Thoracic aorta (tissue), 2 donors: Measurements from ENCODE around the gene SSR3. TPM values are rescaled to one million over a fixed set of nuclear protein-coding genes. Genes with fewer than 3 reads are reported as not detected.

Experiments
- ATAC-seq: fragments of 150-250 bp; one replicate; pipeline ENCODE4 v1.8.0; 2017; ENCODE audit warnings: low read depth; ENCODE audit not compliant: insufficient number of reproducible peaks, low FRiP score
- DNase-seq: peaks from one replicate; pipeline ENCODE4 v3.0.0-alpha.2; 2020; ENCODE audit warnings: low spot score
- H3K27ac ChIP-seq, 2 donors: fragments of 200-600 bp; sonication (generic); 1 replicate in 1 of 2; 2 replicates in 1 of 2; pipeline ENCODE4 v1.5.1; 2016; ENCODE audit warnings: mild to moderate bottlenecking in 2 of 2, moderate library complexity in 2 of 2
- H3K27me3 ChIP-seq: fragments of 200-600 bp; sonication (generic); replicated peaks from 2 replicates; pipeline ENCODE4 v1.6.0; 2016; ENCODE audit warnings: mild to moderate bottlenecking; ENCODE audit not compliant: insufficient read depth
- H3K36me3 ChIP-seq: fragments of 200-600 bp; sonication (generic); one replicate; pipeline ENCODE4 v1.5.1; 2016
- H3K4me1 ChIP-seq, 2 donors: fragments of 200-600 bp; sonication (generic); 1 replicate in 1 of 2; 2 replicates in 1 of 2; pipeline versions ENCODE4 v1.5.1 to v1.6.0; 2016; ENCODE audit warnings: low read depth in 2 of 2, mild to moderate bottlenecking in 1 of 2; ENCODE audit not compliant: control insufficient read depth in 1 of 2
- H3K4me3 ChIP-seq: fragments of 200-600 bp; sonication (generic); 2 replicates; pipeline ENCODE4 v1.5.1; 2016; ENCODE audit warnings: mild to moderate bottlenecking
- H3K9me3 ChIP-seq: fragments of 200-600 bp; sonication (generic); 2 replicates; pipeline ENCODE4 v1.5.1; 2016
- total RNA-seq, 2 donors: library from RNA; depleted of rRNA; stranded (reverse); fragments of >200 nt; gene quantifications; one replicate each; pipeline versions ENCODE4 v1.1.0 to v1.2.3, GENCODE V29; 2016
- TF ChIP-seq, protein P1 (sequence below): fragments of 200-600 bp; sonication (generic); IDR thresholded peaks from one replicate; pipeline ENCODE4 v1.5.1; 2019; ENCODE audit warnings: antibody characterized with exemption

SSR3 gene
- total RNA-seq, 2 donors from 2014 or later, result 94.0 to 107 TPM

DNA sequence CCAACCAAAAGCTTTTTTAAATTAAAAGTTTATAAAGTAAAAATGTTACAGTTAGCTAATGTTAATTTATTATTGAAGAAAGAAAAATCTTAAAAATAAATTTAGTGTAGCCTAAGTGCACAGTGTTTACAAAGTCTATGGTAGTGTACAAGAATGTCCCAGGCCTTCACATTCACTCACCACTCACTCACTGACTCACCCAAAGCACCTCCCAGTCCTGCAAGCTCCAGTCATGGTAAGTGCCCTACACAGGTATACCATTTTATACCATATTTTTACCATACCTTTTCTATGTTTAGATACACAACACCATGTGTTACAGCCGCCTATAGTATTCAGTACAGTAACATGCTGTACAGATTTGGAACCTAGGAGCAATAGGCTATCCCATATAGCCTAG, 29.1 kb downstream of the SSR3 start:
- TF ChIP-seq, protein P1, sequence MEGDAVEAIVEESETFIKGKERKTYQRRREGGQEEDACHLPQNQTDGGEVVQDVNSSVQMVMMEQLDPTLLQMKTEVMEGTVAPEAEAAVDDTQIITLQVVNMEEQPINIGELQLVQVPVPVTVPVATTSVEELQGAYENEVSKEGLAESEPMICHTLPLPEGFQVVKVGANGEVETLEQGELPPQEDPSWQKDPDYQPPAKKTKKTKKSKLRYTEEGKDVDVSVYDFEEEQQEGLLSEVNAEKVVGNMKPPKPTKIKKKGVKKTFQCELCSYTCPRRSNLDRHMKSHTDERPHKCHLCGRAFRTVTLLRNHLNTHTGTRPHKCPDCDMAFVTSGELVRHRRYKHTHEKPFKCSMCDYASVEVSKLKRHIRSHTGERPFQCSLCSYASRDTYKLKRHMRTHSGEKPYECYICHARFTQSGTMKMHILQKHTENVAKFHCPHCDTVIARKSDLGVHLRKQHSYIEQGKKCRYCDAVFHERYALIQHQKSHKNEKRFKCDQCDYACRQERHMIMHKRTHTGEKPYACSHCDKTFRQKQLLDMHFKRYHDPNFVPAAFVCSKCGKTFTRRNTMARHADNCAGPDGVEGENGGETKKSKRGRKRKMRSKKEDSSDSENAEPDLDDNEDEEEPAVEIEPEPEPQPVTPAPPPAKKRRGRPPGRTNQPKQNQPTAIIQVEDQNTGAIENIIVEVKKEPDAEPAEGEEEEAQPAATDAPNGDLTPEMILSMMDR, result no peak
- no peaks in the 10 kb centered on the region for H3K27me3 ChIP-seq

GRCh38 chr3:156522673-156523072, 32.2 kb downstream of the SSR3 start:
- no peak overlapping the region for H3K27ac ChIP-seq
- no peak overlapping the region for H3K4me3 ChIP-seq
- TF ChIP-seq, protein P1, result no peak
- H3K27me3 ChIP-seq, result no peaks in the 10 kb centered on the region
- ATAC-seq (no peak), DNase-seq (no peak)
- peaks cover 0 to 3% of the 10 kb centered on the region in 2 donors for H3K4me1 ChIP-seq
- peaks cover 2% of the 10 kb centered on the region for H3K36me3 ChIP-seq
- no peaks in the 10 kb centered on the region for H3K9me3 ChIP-seq

More for the DNA sequence above, 29.1 kb downstream of the SSR3 start:
- DNase-seq, result no peak
- no peak overlapping the region for H3K4me3 ChIP-seq
- ATAC-seq, result no peak
- no peaks in the 10 kb centered on the region for H3K9me3 ChIP-seq
- H3K27ac ChIP-seq, result no peak overlapping the region
- peaks cover 2% of the 10 kb centered on the region for H3K36me3 ChIP-seq
- no peaks in the 10 kb centered on the region for H3K4me1 ChIP-seq

DNA sequence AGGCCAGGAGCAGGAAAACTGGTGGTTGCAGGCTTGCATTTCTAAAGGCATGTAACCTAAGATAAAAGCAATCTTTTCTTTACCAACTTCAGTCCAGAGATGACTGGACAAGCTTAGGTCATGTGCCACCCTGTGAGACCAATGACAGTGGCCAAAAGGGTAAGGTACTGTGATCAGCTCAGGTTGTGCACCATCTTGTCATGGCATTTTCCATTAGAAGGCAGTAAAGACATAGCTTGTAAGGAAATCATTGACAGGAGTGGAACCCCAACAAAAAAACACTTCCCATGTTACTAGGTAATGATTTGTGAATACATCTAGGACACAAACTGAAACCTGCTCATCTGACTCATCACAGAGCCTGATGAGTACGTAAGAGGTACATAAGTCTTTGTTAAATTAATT, 35.2 kb downstream of the SSR3 start:
- ATAC-seq, result no peak
- no peak for DNase-seq
- H3K9me3 ChIP-seq, result no peaks in the 10 kb centered on the region
- no peak overlapping the region for H3K27ac ChIP-seq
- H3K4me3 ChIP-seq, result no peak overlapping the region
- TF ChIP-seq, protein P1, result no peak
- H3K36me3 ChIP-seq, result no peaks in the 10 kb centered on the region
- peaks cover 11 to 24% of the 10 kb centered on the region in 2 donors for H3K4me1 ChIP-seq
- no peaks in the 10 kb centered on the region for H3K27me3 ChIP-seq

GRCh38 chr3:156518726-156519125, 36.2 kb downstream of the SSR3 start:
- Histone ChIP-seq H3K27me3 (no peaks in the 10 kb centered on the region), H3K36me3 (no peaks in the 10 kb centered on the region), H3K4me1 (peaks cover 11 to 24% of the 10 kb centered on the region in 2 donors), H3K27ac (no peak overlapping the region), H3K9me3 (no peaks in the 10 kb centered on the region), H3K4me3 (no peak overlapping the region)
- no peak for DNase-seq
- no peak for ATAC-seq
- TF ChIP-seq, protein P1, result no peak

DNA sequence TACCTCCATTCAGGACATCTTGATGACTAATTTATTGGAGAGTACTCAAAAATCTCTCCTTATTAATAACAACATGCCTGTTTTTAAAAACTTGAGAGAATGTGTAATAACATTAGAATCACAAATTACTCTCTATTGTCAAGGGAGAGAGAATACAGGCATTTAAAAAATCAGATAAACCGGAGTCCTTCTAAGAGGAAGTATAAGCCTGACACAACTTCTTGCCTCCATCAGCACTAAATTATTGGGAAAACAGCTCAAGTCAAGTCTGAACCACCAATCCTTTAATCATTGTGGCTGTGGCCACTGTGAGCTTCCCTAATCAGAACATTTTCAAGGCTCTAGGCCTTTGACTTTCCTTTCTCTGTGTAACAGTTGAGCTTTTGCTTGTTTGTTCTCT, 38.0 kb downstream of the SSR3 start:
- DNase-seq (no peak), ATAC-seq (no peak)
- TF ChIP-seq, protein P1, result no peak
- Histone ChIP-seq H3K27me3 (no peaks in the 10 kb centered on the region), H3K9me3 (no peaks in the 10 kb centered on the region), H3K27ac (peak overlapping the region; percentile 17 to 49), H3K4me3 (no peak overlapping the region), H3K4me1 (peaks cover 11 to 24% of the 10 kb centered on the region in 2 donors), H3K36me3 (no peaks in the 10 kb centered on the region)
